PC-9 (cell line): Measurements from ENCODE around the gene AADAT. TPM values are rescaled to one million over a fixed set of nuclear protein-coding genes. Genes with fewer than 3 reads are reported as not detected.
A peak's percentile ranks its signal among the peaks of the same experiment; 100 is the strongest.
"Not testable (repeated sequence)": the region's sequence is repeated elsewhere in the genome, so short reads cannot be mapped to it uniquely, and the experiment has no call there.

Source experiments
- BruUV-seq: library from RNA; stranded (reverse); fragments of 400-500 nt; replicated peaks from 2 replicates; lab custom pipeline; 2021; lab: Mats Ljungman, UMichigan
- CTCF ChIA-PET: fragments of 300-600 bp; sonication (Branson Sonifier 250); formaldehyde crosslinking; loops from one replicate; lab custom pipeline; 2022; ENCODE audit warnings: antibody characterized with exemption; lab: Charles Lee
- POLR2A ChIA-PET: fragments of 300-600 bp; sonication (Branson Sonifier 250); formaldehyde crosslinking; loops from one replicate; lab custom pipeline; 2022; ENCODE audit warnings: antibody characterized with exemption; ENCODE audit not compliant: unreplicated experiment; lab: Charles Lee
- DNase-seq, 2 experiments: peaks; one replicate each; pipeline versions ENCODE4 v3.0.0 to v3.0.0-alpha.2; 2015 to 2022; ENCODE audit warnings: mixed read lengths in 1 of 2
- H2AFZ ChIP-seq: fragments of 200-600 bp; sonication (generic); 2 replicates; pipeline ENCODE4 v1.8.1; 2017; ENCODE audit warnings: antibody characterized with exemption
- H3F3A ChIP-seq: fragments of 200-600 bp; sonication (generic); 2 replicates; pipeline ENCODE4 v1.8.1; 2017; ENCODE audit warnings: antibody characterized with exemption, mild to moderate bottlenecking, low read depth; ENCODE audit not compliant: insufficient read depth
- H3K27ac ChIP-seq: fragments of 200-600 bp; sonication (generic); 2 replicates; pipeline ENCODE4 v1.6.1; 2016; ENCODE audit warnings: mixed run types
- H3K27me3 ChIP-seq: fragments of 200-600 bp; sonication (generic); 2 replicates; pipeline ENCODE4 v1.6.1; 2016; ENCODE audit warnings: low read depth, mixed run types; ENCODE audit not compliant: insufficient read depth
- H3K36me3 ChIP-seq: fragments of 200-600 bp; sonication (generic); 2 replicates; pipeline ENCODE4 v1.6.1; 2016; ENCODE audit warnings: low read depth, mixed run types
- H3K4me1 ChIP-seq: fragments of 200-600 bp; sonication (generic); replicated peaks from 2 replicates; pipeline ENCODE4 v1.6.1; 2016; ENCODE audit warnings: mixed run types; ENCODE audit not compliant: insufficient read depth
- H3K4me2 ChIP-seq: fragments of 200-600 bp; sonication (generic); 2 replicates; pipeline ENCODE4 v1.6.1; 2017; ENCODE audit warnings: mixed run types
- H3K4me3 ChIP-seq: fragments of 200-600 bp; sonication (generic); 2 replicates; pipeline ENCODE4 v1.6.1; 2016; ENCODE audit warnings: mixed run types
- H3K79me2 ChIP-seq: fragments of 200-600 bp; sonication (generic); 2 replicates; pipeline ENCODE4 v1.6.1; 2017; ENCODE audit warnings: low read depth, mixed run types
- H3K9me2 ChIP-seq: fragments of 200-600 bp; sonication (generic); 2 replicates; pipeline ENCODE4 v1.8.1; 2017; ENCODE audit warnings: mild to moderate bottlenecking; ENCODE audit not compliant: insufficient read depth
- H3K9me3 ChIP-seq: fragments of 200-600 bp; sonication (generic); 2 replicates; pipeline ENCODE4 v1.8.1; 2016; ENCODE audit warnings: low read depth; ENCODE audit not compliant: insufficient read depth
- H4K20me1 ChIP-seq: fragments of 200-600 bp; sonication (generic); 2 replicates; pipeline ENCODE4 v1.8.1; 2017; ENCODE audit not compliant: insufficient read depth
- CTCF ChIP-seq: fragments of 200-600 bp; sonication (generic); conservative IDR thresholded peaks from 2 replicates; pipeline ENCODE4 v1.6.1; 2017; ENCODE audit warnings: mixed run types, antibody characterized with exemption, mild to moderate bottlenecking, moderate library complexity
- EZH2 ChIP-seq: fragments of 200-600 bp; sonication (generic); IDR thresholded peaks from 2 replicates; pipeline ENCODE4 v1.8.0; 2017; ENCODE audit warnings: antibody characterized with exemption, low read depth
- intact Hi-C: fragments of 100-400 bp; cut with micrococcal nuclease; formaldehyde crosslinking; loops from one replicate; pipeline ENCODE4 v1.10.0; 2022; ENCODE audit not compliant: unreplicated experiment
- total RNA-seq: library from RNA; stranded (reverse); gene quantifications from 2 replicates; pipeline ENCODE4 v1.2.3, GENCODE V29; 2021

Gene AADAT
- total RNA-seq, 1 experiment from 2014 or later = 2.6 TPM

DNA sequence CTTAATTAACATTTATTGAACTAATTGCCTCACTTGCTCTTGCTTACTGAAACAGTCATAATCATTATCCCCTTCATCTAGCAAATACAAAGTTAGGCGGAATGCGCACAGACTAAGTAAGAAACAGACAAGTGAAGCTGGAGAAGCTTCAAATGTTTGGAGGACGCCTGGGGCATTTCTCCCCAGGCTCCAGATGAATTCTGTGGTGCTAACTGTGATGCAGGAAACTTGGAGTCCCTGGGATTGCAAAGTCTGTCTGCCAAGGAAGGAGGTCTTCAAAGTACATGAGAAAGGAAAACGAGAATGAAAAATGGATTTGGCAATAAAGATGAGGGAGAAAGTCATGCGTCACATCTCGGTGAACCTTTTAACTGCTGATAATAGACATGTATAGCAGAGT lies 40.0 kb downstream of the AADAT start:
- Histone ChIP-seq H3K9me3 (no peaks in the 10 kb centered on the region), H3K4me1 (no peaks in the 10 kb centered on the region), H4K20me1 (no peaks in the 10 kb centered on the region), H3K4me3 (no peak overlapping the region), H2AFZ (no peak overlapping the region), H3K4me2 (no peak overlapping the region), H3K79me2 (no peaks in the 10 kb centered on the region), H3F3A (no peaks in the 10 kb centered on the region), H3K9me2 (no peaks in the 10 kb centered on the region), H3K27me3 (no peaks in the 10 kb centered on the region), H3K36me3 (no peaks in the 10 kb centered on the region), H3K27ac (no peak overlapping the region)
- DNase-seq = no peak
- no TSS peak for BruUV-seq
- CTCF ChIA-PET = interaction anchor here (0.6 kb wide), 1 partner anchor 258 kb away, joined by 4 read pairs; no protein-coding TSS in a partner anchor
- POLR2A ChIA-PET = interaction anchor here (0.7 kb wide), 1 partner anchor 14 kb away, joined by 16 read pairs; no protein-coding TSS in a partner anchor
- intact Hi-C loops = no loop called here
- no peak for TF ChIP-seq EZH2
- TF ChIP-seq CTCF = no peak

- H4K20me1 ChIP-seq = no peaks in the 10 kb centered on the region
- POLR2A ChIA-PET = interaction anchor here (0.5 kb wide), 2 partner anchors 118 to 1038 kb away, joined by 5 to 12 read pairs; partner anchors contain the start of gene CBR4
- DNase-seq = peak in 1 of 2 experiments; percentile 41
- CTCF ChIA-PET = interaction anchor here (1.3 kb wide), 1 partner anchor 238 kb away, joined by 8 read pairs; no protein-coding TSS in a partner anchor
- no peaks in the 10 kb centered on the region for H3K4me1 ChIP-seq
- TF ChIP-seq EZH2 (no peak), CTCF (peak; percentile 78)
- no peaks in the 10 kb centered on the region for H3F3A ChIP-seq
- H3K27me3 ChIP-seq = no peaks in the 10 kb centered on the region
- no TSS peak for BruUV-seq
- H3K4me3 ChIP-seq = no peak overlapping the region
- no peak overlapping the region for H3K4me2 ChIP-seq
- H3K9me3 ChIP-seq = no peaks in the 10 kb centered on the region
- intact Hi-C loops = loop anchor here (1.0 kb wide), 1 partner anchor 238 kb away; no protein-coding TSS in a partner anchor
- H2AFZ ChIP-seq = no peak overlapping the region
- no peaks in the 10 kb centered on the region for H3K36me3 ChIP-seq
- H3K9me2 ChIP-seq = no peaks in the 10 kb centered on the region
- H3K79me2 ChIP-seq = no peaks in the 10 kb centered on the region
- H3K27ac ChIP-seq = no peak overlapping the region
These were observed 41.9 kb downstream of the AADAT start for GRCh38 chr4:170047771-170048354.

- H2AFZ ChIP-seq, H3K4me3 ChIP-seq, H3K79me2 ChIP-seq, H3K36me3 ChIP-seq, H3K27ac ChIP-seq, H3F3A ChIP-seq, BruUV-seq, H3K4me2 ChIP-seq, CTCF ChIA-PET, H4K20me1 ChIP-seq, H3K9me3 ChIP-seq, H3K9me2 ChIP-seq, H3K4me1 ChIP-seq, H3K27me3 ChIP-seq, intact Hi-C loops, POLR2A ChIA-PET, DNase-seq: not testable (repeated sequence)
These were observed 43.6 kb downstream of the AADAT start for GRCh38 chr4:170046156-170046555.
